ENCODE data around the gene PERCC1.

DNA sequence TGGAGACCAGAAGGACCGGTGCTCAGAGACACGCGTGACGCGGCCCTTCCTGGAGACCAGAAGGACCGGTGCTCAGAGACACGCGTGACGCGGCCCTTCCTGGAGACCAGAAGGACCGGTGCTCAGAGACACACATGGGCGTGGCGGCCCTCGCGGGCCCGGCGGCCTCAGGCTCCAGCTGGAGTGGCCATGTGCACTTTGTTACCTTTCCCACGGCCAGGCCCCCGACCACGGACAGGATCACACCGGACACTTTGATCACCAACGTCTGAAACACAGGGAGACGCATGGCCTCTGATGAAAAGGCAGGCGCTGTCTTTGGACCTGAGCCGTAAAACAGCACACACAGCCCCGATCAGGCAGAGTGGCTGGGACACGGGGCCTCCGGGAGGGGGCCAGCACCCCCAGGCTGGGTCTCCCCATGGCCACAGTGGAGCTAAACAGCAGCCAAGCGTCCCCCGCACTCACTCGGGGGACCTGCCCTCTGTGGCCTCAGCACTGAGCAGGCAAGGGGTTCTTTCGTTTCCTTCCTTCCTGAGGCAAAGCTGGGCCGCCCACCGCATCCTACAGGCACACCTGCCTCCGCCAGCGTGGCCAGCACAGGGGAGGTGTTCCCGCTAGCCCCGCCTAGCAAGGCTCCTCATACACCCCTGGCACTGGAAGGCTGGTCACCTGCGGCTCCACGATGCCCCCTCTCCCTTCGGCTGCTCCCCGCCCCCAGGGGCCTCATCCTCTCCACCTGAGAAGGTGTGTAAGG lies 26.8 kb downstream of the PERCC1 start:
- TF ChIP-seq, protein P1, sequence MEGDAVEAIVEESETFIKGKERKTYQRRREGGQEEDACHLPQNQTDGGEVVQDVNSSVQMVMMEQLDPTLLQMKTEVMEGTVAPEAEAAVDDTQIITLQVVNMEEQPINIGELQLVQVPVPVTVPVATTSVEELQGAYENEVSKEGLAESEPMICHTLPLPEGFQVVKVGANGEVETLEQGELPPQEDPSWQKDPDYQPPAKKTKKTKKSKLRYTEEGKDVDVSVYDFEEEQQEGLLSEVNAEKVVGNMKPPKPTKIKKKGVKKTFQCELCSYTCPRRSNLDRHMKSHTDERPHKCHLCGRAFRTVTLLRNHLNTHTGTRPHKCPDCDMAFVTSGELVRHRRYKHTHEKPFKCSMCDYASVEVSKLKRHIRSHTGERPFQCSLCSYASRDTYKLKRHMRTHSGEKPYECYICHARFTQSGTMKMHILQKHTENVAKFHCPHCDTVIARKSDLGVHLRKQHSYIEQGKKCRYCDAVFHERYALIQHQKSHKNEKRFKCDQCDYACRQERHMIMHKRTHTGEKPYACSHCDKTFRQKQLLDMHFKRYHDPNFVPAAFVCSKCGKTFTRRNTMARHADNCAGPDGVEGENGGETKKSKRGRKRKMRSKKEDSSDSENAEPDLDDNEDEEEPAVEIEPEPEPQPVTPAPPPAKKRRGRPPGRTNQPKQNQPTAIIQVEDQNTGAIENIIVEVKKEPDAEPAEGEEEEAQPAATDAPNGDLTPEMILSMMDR (IDR thresholded peaks at IDR 0.05; ENCODE audit: low read depth, low read length, poor library complexity, severe bottlenecking), result no peak
- no peak for TF ChIP-seq EZH2phosphoT487 (IDR thresholded peaks at IDR 0.05; ENCODE audit: borderline replicate concordance, low read length)
